GM18873 (cell line): ENCODE results near the gene FASTKD2.
A peak's percentile ranks its signal among the peaks of the same experiment; 100 is the strongest.

Experiments used
- ATAC-seq: cut with Tn5 transposase; IDR thresholded peaks from one replicate; pipeline ENCODE4 v1.9.1; 2021; ENCODE audit warnings: mild to moderate bottlenecking, moderate library complexity, moderate number of reproducible peaks; ENCODE audit not compliant: unreplicated experiment, low FRiP score

The FASTKD2 gene

DNA sequence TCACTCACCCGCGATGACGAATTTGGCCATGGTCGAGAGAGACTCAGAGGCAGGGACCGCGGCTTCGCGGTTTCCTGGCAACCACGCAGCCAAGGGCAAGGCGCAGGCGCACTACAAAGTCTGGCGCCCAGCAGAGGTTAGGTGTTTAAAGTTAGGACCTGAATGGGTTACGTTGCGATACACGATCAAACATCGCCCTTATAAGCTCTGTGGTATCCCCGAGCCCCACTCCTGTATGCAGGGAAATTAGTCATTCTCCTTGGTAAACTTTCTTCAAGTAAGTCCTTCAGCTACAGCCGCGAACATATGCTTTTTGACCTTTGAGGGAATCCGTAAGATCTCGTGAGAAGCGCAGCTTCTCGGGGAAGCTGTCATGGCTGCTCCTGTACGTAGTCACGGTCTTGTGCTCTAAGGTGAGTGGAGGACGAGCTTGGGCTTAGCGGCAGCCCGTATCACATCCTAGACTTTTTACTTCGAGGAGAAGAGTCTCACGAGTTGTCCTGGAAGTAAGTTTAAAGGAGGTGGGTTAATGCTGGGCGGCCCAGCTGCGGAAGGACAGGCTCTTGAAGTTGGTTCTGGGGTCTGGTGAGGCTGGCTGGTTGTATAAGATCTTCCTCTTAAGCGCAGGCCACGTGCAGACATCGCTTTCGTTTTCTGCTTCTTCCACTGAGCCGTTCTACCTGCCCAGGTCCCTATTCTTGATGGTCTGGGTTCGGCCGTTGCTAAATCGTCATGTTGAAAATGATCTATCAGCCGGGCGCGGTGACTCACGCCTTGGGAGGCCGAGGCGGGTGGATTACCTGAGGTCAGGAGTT is at the start of gene FASTKD2, which contains the start of gene MDH1B:
Gene FASTKD2, plus strand, starts transcription at position 365 of the 815 bp plus-strand sequence. CDS start 1,088 bp downstream, outside the sequence.
Gene MDH1B, minus strand, starts transcription at position 87 of the 815 bp plus-strand sequence. Its CDS starts 57 bp downstream, at position 30.
- peak; percentile 93 for ATAC-seq

DNA sequence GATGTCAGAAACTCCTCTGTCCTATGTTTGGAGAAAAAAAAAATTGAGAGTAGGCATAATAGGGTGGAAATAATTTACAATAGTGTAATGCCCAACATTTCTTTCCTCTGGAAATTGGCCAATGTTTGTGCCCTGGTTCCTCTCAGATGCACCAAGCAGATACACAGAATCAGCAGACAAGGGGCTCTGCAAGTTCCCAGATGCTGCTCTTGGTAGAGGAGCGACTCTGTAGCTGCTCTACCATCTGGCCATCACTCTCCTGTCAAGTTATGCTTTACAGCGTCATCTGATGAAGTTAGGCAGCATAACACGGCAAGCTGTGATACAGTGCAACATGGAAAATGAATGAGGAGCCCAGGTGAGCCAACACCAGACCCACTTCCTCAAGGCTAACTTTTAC is 48.8 kb upstream of the FASTKD2 start:
- ATAC-seq = no peak

DNA sequence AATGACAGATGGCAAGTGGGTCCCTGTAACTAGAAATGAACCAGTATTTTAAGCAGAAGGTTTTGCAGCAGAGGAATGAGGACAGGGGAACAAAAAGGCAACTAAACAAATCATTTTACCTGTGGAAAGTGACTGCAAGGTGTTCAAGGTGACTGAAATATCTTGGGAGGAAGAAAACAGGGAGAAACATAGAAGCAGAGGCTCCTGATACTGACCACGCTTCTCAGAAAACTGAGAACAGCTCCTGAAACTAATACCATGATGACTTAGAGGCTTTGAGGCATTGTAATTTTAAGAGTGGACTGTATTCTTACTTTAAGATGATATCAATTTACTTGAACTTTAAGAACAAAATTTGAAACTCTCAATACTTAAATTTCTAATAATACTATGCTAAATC is 47.1 kb upstream of the FASTKD2 start, which contains the start of gene DYTN:
Gene DYTN, minus strand, starts transcription at position 101 of the 400 bp plus-strand sequence. CDS start 117 bp downstream, outside the sequence.
- ATAC-seq = no peak

DNA sequence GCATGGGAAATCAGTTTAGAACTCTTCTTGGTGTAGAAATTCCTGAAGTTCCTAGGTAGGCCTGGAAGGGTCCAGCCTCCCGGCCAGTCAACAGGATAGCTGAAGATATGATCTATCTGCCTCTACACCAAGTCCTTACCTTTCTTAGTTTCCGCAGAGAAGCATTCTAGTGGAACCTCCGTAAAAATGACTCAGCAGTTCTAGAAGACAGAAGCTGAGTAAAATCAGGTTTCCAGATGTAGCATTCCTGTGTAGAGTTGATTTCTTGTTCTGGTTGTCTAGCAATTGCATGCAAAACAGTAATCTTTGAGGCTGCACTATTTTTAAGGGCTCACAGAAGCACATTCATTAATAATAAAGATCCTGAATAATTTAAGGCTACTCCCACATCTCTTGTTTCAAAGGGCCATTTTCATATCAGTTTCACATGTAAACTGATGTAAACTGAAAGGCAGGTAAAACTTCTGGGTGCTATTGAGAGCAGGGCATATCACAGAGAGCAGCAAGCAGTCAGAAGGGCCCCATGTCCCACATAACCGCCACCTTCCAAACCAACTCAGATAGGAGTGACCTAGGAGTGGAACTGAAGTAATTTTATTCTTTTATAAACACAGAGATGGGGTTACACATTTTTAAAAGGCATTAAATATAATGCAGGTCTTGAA is 44.0 kb upstream of the FASTKD2 start:
- ATAC-seq = no peak

DNA sequence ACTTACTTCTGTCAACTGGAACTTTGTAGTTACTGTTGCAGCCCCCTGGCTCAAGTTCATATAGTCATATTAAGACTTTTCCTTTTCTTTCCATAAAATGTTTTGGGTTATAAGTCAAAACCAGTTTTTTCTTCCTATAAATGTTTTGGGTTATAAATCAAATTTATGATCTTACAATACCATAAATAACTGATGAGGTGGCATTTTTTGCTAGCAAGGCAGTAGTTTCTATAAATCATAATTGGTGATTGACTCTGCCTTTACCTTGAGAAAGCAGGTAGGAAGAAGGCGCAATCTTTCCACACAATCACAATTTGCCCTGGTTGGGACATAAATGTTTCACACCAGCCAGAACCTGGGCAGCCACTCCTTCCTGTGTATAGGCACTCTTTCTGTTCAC is 42.1 kb upstream of the FASTKD2 start:
- ATAC-seq = no peak

DNA sequence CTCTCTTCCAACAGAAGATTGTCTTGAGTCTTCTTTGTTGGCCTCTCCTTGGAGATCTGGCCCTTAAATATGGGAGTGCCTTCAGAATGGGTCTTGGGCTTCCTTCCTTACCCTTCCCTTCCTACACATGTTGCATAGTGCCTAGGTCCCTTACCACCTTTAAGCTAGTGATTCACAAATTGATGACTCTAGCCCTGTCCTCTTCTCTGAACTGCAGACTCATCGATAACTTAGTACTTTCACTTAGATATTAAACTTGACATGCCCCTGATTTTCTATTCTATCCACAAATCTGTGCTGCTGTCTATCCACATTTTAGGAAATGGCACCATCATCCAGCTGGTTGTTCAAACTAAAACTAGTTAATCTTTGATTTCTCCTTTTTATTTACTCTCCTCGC is 38.1 kb upstream of the FASTKD2 start:
- no peak for ATAC-seq

DNA sequence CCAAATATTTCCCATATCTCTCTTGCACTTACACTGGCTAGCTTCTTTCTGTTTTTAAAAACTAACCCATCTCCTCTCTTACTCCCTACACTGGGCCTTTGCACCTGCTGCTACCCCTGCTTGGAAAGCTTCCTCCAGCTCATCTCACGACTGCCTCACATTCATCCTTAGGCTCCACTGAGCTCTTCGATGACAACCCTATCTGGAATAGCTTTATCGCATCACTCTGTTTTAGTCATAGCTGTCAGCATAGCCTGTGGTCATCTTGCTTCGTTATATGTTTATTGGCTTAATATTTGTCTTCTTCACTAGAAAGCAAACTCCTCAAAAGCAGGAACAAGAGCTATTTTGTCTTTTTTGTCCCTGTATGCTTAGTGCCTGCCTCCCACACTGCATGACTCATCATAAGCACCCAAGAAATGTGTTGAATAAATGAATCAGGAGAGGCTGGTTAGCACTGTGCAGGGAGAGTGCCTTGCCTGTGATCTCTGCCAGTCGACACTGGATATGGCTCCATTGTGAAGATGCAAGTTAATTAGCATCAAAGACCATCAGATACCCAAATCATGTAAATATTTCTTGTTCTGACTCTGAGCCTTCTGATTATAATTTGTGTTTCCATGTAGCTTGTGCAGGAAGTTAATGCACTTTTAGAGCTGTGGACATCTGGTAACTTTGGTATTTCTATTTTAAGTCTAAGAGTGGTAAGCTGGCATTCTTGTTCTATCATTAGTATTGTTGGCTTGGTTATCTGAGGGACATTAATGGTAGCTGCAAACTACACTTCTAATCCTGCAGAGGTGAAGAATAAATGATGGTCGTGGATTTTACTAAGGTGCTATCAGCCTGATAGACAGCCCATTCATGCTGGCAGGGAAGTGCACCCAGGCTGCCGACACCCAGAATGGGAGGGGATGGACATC is 36.9 kb upstream of the FASTKD2 start:
- no peak for ATAC-seq

DNA sequence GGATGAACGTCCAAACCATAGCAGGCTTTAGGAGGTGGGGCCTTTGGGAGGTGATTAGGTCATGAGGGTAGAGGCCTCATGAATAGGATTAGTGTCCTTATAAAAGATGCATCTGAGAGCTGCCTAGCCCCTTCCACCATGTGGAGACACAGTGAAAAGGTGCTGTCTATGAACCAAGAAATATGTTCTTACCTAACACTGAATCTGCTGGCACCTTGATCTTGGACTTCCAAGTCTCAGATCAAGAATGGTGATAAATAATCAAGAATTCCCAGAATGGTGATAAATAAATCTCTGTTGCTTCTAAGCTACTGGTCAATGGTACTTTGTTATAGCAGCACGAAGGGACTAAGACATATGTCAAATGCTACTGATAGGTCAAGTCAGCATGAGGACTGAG is 32.1 kb upstream of the FASTKD2 start:
- ATAC-seq = no peak

DNA sequence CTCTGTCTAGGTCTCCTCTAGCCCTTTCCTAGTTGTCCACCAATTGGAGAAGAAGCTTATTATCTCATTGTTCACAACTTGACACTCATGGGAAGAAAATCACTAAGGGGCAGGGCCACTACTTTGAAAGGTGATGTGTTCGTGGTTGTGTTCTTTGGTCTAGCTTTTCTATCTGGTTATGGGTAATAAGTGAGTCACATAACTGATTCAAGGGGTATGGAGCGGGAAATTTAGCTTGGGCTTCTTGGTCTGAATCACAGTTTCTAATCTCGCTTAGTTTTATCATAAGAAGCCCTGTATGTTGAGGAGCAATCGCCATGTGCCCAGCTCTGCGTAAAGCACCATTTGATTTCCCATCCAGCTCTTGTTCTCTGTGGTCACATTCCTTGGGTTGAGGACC is 28.5 kb upstream of the FASTKD2 start:
- no peak for ATAC-seq

DNA sequence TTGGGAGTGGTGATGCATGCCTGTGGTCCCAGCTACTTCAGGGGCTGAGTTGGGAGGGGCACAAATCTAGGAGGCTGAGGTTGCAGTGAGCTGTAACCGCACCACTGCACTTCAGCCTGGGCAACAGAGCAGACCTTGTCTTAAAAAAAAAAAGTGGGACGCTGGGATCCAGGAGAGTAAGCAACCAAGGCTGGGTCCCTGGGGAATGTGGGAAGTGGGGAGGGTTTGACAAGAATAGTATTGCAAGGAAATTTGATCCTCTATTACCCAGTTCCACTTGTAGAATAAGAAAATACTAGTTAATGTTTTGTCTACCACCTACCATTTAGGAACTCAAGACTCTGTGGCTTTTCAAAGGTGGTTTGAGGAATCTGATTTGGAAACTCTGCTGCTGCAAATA is 26.1 kb upstream of the FASTKD2 start:
- no peak for ATAC-seq

DNA sequence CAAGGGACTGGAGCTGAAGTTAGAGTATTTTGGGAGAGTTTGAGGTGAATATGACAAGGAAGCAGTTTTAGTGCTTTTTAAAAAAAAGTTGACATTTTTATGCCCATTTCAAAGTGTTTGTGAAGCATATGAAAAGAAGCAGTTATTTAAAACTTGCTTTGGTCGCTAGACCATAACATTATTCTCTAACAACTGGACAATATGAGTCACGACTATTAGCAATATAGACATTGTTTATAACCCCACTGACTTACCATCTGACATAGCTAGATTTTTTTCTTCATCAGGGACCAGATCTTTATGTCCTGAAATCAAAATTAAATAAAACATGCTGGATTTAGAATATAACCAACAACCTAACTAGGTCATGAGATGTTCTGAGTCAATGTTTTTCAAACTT is 24.6 kb upstream of the FASTKD2 start:
- no peak for ATAC-seq

DNA sequence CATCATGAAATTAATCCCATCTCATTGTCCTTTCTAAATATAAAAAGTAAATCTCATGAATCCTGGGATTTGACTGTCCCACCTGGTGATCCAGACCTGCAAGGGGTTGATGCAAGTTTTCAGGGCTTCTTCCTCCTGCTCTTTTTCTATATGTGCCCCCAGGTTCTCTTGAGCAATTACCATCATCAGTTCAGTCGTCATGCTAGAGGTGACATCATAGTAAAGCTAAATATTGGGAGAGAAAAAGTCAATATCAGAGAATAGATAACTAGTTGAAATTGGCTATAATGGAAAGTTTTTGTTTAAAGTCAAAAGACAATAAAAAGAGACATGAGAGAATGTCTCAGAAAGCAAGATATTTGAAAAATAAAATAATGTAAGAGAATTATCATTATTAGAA is 8.6 kb upstream of the FASTKD2 start:
- no peak for ATAC-seq

DNA sequence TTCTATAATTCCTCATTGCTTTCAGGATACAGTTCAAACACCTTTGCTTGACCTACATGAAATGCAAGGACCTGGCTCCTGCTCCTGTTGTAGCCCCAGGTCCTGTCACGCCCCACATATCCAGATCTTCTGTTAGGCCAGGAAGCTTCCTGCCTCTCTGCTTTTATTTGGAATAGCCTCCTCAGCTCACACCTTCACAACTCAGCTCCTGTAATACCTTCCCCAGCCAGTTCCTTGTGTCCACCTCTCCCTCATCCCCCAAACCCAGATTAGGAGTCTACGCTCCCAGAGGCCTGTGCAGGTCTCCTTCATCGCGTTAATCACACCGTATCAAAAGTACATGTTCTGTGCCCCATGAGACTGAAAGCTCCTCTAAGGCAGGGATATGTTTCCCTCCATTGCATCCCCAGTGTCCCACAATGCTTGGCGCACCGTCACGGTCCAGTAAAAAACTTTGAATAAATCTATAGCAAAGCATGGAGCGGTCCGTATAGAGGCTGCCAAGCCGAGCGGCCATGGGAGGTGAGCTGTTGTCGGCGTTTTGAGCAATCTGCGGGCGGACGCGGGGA is 649 bp upstream of the FASTKD2 start:
- ATAC-seq = no peak

DNA sequence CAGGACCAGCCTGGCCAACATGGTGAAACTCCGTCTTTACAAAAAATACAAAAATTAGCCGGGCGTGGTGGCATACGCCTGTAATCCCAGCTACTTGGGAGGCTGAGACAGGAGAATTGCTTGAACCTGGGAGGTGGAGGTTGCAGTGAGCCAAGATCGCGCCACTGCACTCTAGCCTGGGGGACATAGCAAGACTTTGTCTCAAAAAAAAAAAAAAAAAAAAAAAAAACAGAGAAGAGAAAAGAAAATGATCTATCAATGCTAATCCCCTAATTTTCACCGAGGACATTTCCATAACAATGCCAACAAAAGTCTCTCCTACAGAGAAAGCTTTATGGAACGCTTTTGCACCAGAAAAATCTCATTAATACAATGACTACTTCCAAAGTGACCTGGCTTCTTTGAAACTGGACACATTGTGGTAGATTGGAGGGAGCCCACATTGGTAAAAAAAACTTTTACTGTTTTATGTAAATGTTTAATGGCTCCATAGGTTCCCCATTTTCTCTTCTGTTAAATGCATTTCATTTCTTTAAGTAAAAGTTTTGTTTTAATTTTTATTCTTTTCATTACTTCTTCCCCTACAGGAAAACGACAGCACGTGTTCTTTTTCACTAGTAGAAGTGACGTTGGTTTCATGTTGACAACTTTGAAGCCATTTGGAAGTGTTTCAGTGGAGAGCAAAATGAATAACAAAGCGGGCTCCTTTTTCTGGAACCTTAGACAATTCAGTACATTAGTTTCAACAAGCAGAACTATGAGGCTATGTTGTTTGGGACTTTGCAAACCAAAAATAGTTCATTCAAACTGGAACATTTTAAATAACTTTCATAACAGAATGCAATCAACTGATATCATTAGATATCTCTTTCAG is 888 bp downstream of the FASTKD2 start:
- no peak for ATAC-seq

DNA sequence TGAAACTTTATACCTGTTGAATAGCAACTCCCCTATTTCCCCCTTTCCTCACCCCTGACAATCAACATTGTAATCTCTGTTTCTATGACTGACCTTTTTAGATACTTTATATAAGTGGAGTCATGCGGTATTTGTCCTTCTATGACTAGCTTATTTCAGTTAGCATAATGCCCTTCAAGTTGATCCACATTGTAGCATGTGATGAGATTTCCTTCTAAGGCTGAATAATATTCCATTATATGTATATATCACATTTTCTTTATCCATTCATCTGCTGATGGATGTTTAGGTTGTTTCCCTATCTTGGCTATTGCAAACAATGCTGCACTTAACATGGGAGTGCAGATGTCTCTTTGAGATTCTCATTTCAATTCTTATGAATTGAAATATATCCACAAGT is 9.5 kb downstream of the FASTKD2 start:
- ATAC-seq = no peak

DNA sequence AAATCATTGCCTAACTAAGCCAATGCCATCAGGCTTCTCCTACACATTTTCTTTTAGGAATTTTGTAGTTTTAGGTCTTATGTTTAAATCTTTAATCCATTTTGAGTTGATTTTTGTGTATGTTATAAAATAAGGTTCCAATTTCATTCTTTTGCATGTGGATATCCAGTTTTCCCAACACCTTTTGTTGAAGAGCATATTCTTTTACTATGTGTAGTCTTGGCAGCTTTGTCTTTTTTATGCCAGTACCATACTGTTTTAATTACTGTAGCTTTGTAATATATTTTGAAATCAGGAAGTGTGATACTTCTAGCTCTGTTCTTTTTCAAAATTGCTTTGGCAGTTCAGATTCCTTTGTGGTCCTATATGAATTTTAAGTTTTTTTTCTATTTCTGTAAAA is 11.0 kb downstream of the FASTKD2 start:
- ATAC-seq = no peak

DNA sequence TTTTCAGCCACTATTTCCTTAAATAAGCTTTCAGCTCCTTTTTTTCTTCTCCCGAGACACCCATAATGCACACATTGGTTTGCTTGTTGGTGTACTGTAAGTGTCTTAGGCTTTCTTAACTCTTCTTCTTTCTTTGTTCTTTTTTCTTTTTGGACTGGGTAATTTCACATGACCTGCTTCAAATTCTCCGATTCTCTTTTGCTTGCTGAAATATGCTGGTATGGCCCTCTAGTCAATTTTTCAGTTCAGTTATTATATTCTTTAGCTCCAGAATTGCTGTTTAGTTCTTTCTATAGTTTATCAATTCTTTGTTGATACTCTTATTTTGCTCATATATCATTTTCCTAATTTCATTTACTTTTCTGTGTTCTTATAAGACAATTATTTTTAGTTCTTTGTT is 15.3 kb downstream of the FASTKD2 start:
- no peak for ATAC-seq

DNA sequence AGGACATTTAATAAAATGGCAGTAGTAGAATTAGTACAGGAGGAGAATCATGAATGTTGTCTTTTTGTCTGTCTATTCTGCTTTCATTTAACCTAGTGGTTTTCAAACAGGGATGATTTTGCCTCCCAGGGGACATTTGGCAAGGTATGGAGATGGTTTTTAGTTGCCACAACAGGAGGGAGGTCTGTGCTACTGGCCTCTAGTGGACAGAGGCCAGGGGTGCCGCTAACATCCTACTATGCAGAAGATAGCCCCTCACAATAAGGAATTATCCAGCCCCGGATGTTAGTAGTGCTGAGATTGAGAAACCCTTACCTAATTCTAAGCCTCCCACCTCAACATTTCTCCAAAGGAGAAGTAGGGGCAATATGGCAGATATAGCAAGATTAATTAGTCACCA is 18.3 kb downstream of the FASTKD2 start:
- ATAC-seq = no peak

DNA sequence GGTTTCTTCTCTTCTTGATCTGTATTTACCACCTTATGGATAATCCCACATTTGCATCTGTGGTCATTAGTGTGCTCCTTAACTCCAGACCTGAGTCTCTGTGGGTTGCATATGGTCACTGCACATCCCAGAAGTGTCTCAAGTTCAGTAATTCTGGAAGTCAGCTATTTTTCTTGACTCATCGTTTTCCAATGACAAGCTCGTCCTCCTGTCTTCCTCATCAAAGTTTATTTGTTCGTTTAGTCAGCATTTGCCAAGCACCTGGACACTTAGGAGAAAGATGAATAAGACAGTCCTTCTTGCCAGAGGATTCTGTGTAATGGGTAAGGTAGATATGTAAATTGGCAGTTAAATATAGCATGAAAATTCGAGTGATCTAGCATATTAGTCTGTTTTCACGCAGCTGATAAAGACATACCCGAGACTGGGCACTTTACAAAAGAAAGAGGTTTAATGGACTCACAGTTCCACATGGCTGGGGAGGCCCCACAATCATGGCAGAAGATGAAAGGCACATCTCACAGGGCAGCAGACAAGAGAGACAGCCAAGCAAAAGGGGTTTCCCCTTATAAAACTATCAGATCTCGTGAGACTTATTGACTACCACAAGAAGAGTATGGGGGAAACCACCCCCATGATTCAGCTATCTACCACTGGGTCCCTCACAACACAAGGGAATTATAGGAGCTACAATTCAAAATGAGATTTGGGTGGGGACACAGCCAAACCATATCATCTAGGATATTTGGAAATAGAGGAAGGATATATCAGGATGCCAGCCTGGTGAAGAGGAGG is 19.4 kb downstream of the FASTKD2 start:
- ATAC-seq = no peak
